OCI-LY1 (cell line): ENCODE data around the gene COL21A1.

Experiments used
- CTCF ChIP-seq: fragments of 200-600 bp; sonication (generic), shearing (Covaris generic); IDR thresholded peaks from 2 replicates; pipeline ENCODE4 v1.5.1; 2017; ENCODE audit warnings: mild to moderate bottlenecking, antibody characterized with exemption, low read length, moderate library complexity, mixed read lengths
- EZH2 ChIP-seq: fragments of 200-600 bp; sonication (generic), shearing (Covaris generic); IDR thresholded peaks from 2 replicates; pipeline ENCODE4 v1.8.0; 2017; ENCODE audit warnings: borderline replicate concordance, mixed run types, mild to moderate bottlenecking, antibody characterized with exemption, low read length, moderate library complexity, mixed read lengths

DNA sequence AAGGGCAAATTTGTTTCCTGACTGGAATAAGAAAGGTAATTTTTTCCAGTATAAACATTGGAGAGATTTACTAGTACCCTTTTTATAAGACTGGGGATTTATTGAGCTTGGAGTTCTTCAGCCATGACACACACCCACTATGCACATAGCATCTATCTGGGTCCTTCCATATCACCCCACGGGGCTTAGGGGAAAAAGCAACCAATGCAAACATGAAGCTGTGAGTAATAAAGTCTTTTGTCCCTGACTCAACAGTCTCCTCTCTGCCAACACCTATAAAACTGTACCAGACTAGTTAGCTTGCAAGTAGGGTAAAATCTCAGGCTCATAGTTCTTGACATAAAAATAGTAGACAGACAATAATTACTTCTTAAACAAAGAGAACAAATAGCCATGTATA is 23.4 kb downstream of the COL21A1 start:
- TF ChIP-seq CTCF: no peak
- no peak for TF ChIP-seq EZH2
